Thyroid gland (tissue), 4 donors: ENCODE measurements around the gene IREB2.

ENCODE experiments used
- CTCF ChIP-seq, 6 experiments: fragments of 200-600 bp in 3 of 6; fragments of 450-650 bp in 3 of 6; sonication (generic) in 3 of 6; IDR thresholded peaks; one replicate each; pipeline ENCODE4 v1.5.1; 2016 to 2019; ENCODE audit warnings: antibody characterized with exemption in 6 of 6, mild to moderate bottlenecking in 2 of 6, inconsistent platforms in 1 of 6, moderate library complexity in 1 of 6
- POLR2A ChIP-seq, 2 donors: fragments of 450-650 bp; IDR thresholded peaks; one replicate each; pipeline ENCODE4 v1.6.1; 2017; ENCODE audit warnings: antibody characterized with exemption in 2 of 2, mild to moderate bottlenecking in 2 of 2, moderate library complexity in 1 of 2

GRCh38 chr15:78508272-78508671, 70.3 kb downstream of the IREB2 start:
- TF ChIP-seq CTCF (IDR thresholded peaks at IDR 0.05) (no peak), POLR2A (IDR thresholded peaks at IDR 0.05) (no peak)
